DMS153 treated with DMSO at 0.1 percent for 48 hours (cell line): Measurements from ENCODE around the gene GRID2.

Source experiments
- DNase-seq: peaks from one replicate; lab custom pipeline; 2025; ENCODE audit not compliant: unreplicated experiment; lab: John Stamatoyannopoulos, UW

The GRID2 gene

GRCh38 chr4:93775551-93775950 lies 1471.8 kb downstream of the GRID2 start:
- no peak for DNase-seq

GRCh38 chr4:93776386-93777080 lies 1472.8 kb downstream of the GRID2 start:
- DNase-seq: no peak

DNA sequence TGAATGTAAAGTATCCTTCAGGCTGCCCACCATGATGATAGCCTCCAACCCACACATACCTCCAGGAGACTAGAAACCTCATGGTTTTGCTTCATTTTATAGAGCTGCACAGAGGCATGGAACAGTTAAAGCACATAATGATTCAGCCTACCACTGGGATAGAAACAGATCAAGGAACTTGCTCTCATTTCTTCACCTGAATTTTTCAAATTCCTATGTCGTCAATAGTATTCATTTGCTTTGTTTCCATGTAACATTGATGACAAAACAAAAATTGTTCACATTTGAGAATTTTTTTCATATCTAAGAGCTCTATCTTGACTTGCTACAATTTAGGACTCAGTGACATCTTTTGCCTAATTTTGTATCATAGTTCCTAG lies 1473.3 kb downstream of the GRID2 start:
- DNase-seq: no peak

DNA sequence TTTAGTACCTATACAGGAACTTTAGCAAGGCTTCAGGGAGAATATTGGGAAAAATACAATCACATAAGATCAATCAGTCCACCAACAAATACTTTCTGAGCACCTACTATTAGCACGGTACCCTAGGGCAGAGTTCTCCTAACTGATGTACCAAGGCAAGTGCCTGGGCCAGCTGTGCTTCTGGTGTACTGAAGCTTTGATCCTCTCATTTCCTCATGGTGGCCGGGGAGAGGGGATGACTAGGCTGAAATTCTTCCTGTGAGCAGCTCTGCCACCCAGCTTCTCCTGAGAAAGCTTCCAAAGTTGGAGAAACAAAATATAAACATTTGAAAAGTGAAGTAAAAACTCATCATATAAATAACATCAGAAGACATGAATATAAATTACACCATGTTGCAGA lies 1475.5 kb downstream of the GRID2 start:
- DNase-seq: no peak

- no peak for DNase-seq
Measured at GRCh38 chr4:93780080-93780479, 1476.3 kb downstream of the GRID2 start.

- no peak for DNase-seq
Measured at GRCh38 chr4:93781198-93781597, 1477.4 kb downstream of the GRID2 start.

GRCh38 chr4:93786149-93786548 lies 1482.4 kb downstream of the GRID2 start:
- no peak for DNase-seq

DNA sequence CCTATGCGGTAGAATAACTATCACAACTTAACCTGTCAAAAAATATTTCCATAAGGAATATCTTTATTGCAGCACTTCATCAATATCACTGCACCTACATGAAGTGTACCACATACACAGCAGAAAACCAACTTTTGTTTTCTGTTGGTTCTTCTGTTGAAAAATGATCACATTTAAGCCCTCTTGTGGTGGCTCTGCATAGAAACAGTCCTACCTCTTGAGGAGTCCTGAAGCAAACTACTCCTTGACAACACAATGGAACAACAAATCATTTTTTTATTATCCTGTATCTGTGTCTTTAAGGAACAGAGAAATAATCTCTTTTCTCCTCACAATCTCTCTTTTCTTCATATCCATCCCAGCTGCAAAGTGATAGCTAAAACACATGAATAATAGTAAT lies 1484.9 kb downstream of the GRID2 start:
- DNase-seq: no peak

- DNase-seq: peak; percentile 73
Measured at GRCh38 chr4:93791570-93792195, 1487.9 kb downstream of the GRID2 start.

DNA sequence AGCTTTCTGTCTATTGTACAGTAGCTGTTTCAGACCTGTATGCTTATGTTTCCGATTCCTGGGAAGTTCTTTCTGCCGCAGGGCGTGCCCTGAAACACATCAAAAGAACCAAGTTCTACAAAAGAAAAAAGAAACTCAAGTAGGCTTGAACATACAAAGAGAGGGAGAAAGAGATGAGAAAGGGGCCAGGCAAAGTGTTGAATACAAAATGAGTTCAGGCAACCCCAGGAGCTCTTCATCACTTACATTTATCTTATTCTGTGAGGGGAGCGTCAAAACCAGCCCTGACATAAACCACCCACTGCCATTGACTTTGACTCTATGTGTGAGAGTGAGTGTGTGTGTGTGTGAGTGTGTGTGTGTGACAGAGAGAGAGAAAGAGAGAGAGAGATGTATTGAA lies 1498.3 kb downstream of the GRID2 start:
- DNase-seq: no peak

DNA sequence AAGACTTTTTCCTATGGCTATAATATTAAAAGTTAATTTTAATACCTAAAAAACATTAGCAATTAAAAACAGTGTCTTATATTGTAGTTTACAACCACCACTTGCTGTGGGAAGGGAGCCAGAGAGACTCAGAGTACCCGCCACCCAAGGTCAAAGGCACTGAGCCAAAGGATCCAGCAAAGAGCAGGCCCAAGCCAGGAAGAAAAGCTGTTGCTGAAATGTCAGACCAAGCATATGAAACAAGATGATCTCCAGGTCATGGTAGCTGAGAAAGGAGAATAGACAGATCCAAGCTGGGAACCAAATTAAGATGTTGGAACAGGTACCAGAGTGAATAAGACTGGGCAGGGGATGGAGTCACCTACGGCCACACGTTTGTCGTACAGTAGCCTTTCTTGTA lies 1506.0 kb downstream of the GRID2 start:
- no peak for DNase-seq

GRCh38 chr4:93810340-93810992 lies 1506.7 kb downstream of the GRID2 start:
- DNase-seq: no peak

DNA sequence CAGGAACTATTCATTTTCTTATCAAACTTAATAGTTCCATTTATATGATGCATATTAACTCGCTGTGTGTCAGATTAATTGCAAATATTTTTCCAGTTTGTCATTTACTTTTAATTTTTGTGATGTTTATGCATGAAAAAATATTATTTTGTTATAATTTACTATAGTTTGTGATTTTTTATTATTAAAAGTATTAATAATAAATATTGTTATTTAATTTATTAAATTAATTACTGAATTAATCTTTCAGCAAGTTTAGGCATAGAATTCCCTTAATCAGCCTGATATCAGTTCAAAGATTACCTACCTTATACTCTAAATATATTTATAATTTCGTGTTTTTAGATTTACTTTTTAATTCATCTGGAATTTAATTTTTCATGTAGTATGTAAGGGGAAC lies 1509.3 kb downstream of the GRID2 start:
- no peak for DNase-seq

DNA sequence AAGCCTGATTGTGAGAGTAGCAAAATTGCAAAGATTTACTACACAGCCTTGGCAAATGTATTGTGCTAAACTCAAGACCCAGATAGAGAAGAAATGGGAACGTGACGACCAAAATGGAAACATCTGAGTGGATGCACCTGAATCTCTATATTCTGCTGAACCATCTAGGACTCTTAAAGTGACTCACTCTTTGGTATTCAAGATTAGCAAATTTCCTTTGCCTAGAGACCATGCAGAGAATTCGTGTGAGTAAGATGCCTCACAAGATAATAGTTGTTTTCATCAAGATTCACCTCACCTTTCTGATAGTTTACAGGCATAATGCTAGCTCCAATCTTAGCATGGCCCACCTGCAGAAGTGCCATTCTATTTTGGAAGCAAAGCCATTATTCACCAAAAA lies 1510.4 kb downstream of the GRID2 start:
- no peak for DNase-seq

GRCh38 chr4:93814722-93815121 lies 1511.0 kb downstream of the GRID2 start:
- DNase-seq: no peak
